HEK293 (cell line): ENCODE results near the gene TSPAN10.

Source experiments
- CTCF ChIA-PET: fragments of 350-600 bp; formaldehyde crosslinking; extraction: SDS; loops from one replicate; lab custom pipeline; 2021; ENCODE audit warnings: antibody characterized with exemption; lab: Yijun Ruan, JAX
- POLR2A ChIA-PET: fragments of 300-600 bp; formaldehyde crosslinking; extraction: SDS; loops from one replicate; lab custom pipeline; 2020; ENCODE audit warnings: antibody characterized with exemption, inconsistent platforms; lab: Yijun Ruan, JAX
- H3K27ac ChIP-seq: fragments of 200-500 bp; sonication (Bioruptor generic); 2 replicates; pipeline ENCODE4 v1.5.1; 2014; ENCODE audit warnings: low read depth, low read length, control low read depth, inconsistent platforms; ENCODE audit errors: extremely low read depth
- H3K36me3 ChIP-seq, 2 experiments: fragments of 200-500 bp in 1 of 2; sonication (Bioruptor generic) in 1 of 2; 1 replicate in 1 of 2; 2 replicates in 1 of 2; pipeline ENCODE4 v1.5.1; 2014 to 2017; ENCODE audit warnings: inconsistent platforms in 2 of 2, low read length in 2 of 2; ENCODE audit not compliant: control insufficient read depth in 2 of 2, insufficient read depth in 1 of 2
- H3K4me1 ChIP-seq: fragments of 200-500 bp; sonication (Bioruptor generic); 2 replicates; pipeline ENCODE4 v1.5.1; 2014; ENCODE audit warnings: mild to moderate bottlenecking, low read length, inconsistent platforms; ENCODE audit not compliant: control insufficient read depth, insufficient read depth
- H3K4me3 ChIP-seq: 2 replicates; pipeline ENCODE4 v1.5.1; 2011; ENCODE audit warnings: low read depth, mild to moderate bottlenecking, control low read depth, low read length, moderate library complexity
- H3K9me3 ChIP-seq: fragments of 200-500 bp; sonication (Bioruptor generic); 2 replicates; pipeline ENCODE4 v1.5.1; 2014; ENCODE audit warnings: low read depth, low read length, inconsistent platforms; ENCODE audit not compliant: control insufficient read depth, insufficient read depth
- IKZF3 ChIP-seq: fragments of 450-650 bp; IDR thresholded peaks from 2 replicates; pipeline ENCODE4 v1.5.0; 2018; ENCODE audit warnings: missing biosample characterization, mild to moderate bottlenecking, missing genetic modification characterization, moderate library complexity
- KLF9 ChIP-seq: fragments of 450-650 bp; formaldehyde crosslinking; IDR thresholded peaks from 2 replicates; pipeline ENCODE4 v1.5.1; 2016; ENCODE audit warnings: missing biosample characterization, missing genetic modification characterization, low read depth
- ZBTB1 ChIP-seq: fragments of 450-650 bp; formaldehyde crosslinking; IDR thresholded peaks from 2 replicates; pipeline ENCODE4 v1.5.1; 2016; ENCODE audit warnings: missing biosample characterization, missing genetic modification characterization
- ZIC2 ChIP-seq: fragments of 450-650 bp; formaldehyde crosslinking; IDR thresholded peaks from 2 replicates; pipeline ENCODE4 v1.5.1; 2016; ENCODE audit warnings: missing biosample characterization, missing genetic modification characterization
- ZNF140 ChIP-seq: fragments of 450-650 bp; formaldehyde crosslinking; IDR thresholded peaks from 2 replicates; pipeline ENCODE4 v1.5.1; 2016; ENCODE audit warnings: missing biosample characterization, missing genetic modification characterization
- ZNF214 ChIP-seq: fragments of 450-650 bp; formaldehyde crosslinking; IDR thresholded peaks from 2 replicates; pipeline ENCODE4 v1.5.1; 2017; ENCODE audit warnings: missing biosample characterization, mild to moderate bottlenecking, missing genetic modification characterization, borderline replicate concordance
- ZNF24 ChIP-seq: fragments of 450-650 bp; formaldehyde crosslinking; IDR thresholded peaks from 2 replicates; pipeline ENCODE4 v1.5.1; 2016; ENCODE audit warnings: missing biosample characterization, missing genetic modification characterization
- ZNF341 ChIP-seq: fragments of 450-650 bp; formaldehyde crosslinking; IDR thresholded peaks from 2 replicates; pipeline ENCODE4; 2016; ENCODE audit warnings: low read depth, missing biosample characterization, missing genetic modification characterization
- ZNF366 ChIP-seq: fragments of 450-650 bp; formaldehyde crosslinking; conservative IDR thresholded peaks from 2 replicates; pipeline ENCODE4 v1.5.1; 2016; ENCODE audit warnings: missing biosample characterization, missing genetic modification characterization
- ZNF623 ChIP-seq: fragments of 450-650 bp; formaldehyde crosslinking; IDR thresholded peaks from 2 replicates; pipeline ENCODE4 v1.5.1; 2016; ENCODE audit warnings: missing biosample characterization, missing genetic modification characterization
- ZNF654 ChIP-seq: fragments of 450-650 bp; formaldehyde crosslinking; IDR thresholded peaks from 2 replicates; pipeline ENCODE4 v1.5.1; 2016; ENCODE audit warnings: low read depth, missing biosample characterization, missing genetic modification characterization
- ZNF830 ChIP-seq: fragments of 450-650 bp; IDR thresholded peaks from 2 replicates; pipeline ENCODE4 v1.5.0; 2018; ENCODE audit warnings: missing biosample characterization, missing genetic modification characterization, low read depth, mild to moderate bottlenecking, moderate library complexity
- TF ChIP-seq, protein P1 (sequence below): fragments of 450-650 bp; formaldehyde crosslinking; IDR thresholded peaks from 2 replicates; pipeline ENCODE4 v1.5.1; 2016; ENCODE audit warnings: missing biosample characterization, missing genetic modification characterization
- TF ChIP-seq, protein P2 (sequence below): fragments of 450-650 bp; formaldehyde crosslinking; IDR thresholded peaks from 2 replicates; pipeline ENCODE4 v1.5.1; 2016; ENCODE audit warnings: missing biosample characterization, missing genetic modification characterization
- TF ChIP-seq, protein P3 (sequence below): fragments of 450-650 bp; formaldehyde crosslinking; IDR thresholded peaks from 2 replicates; pipeline ENCODE4 v1.5.1; 2016; ENCODE audit warnings: missing biosample characterization, missing genetic modification characterization
- TF ChIP-seq, protein P4 (sequence below): fragments of 450-650 bp; formaldehyde crosslinking; IDR thresholded peaks from 2 replicates; pipeline ENCODE4 v1.5.1; 2016; ENCODE audit warnings: missing biosample characterization, missing genetic modification characterization
- TF ChIP-seq, protein P5 (sequence below): fragments of 450-650 bp; formaldehyde crosslinking; IDR thresholded peaks from 2 replicates; pipeline ENCODE4 v1.5.1; 2016; ENCODE audit warnings: missing biosample characterization, missing genetic modification characterization
- TF ChIP-seq, protein P6 (sequence below): fragments of 450-650 bp; formaldehyde crosslinking; IDR thresholded peaks from 2 replicates; pipeline ENCODE4 v1.5.1; 2016; ENCODE audit warnings: missing biosample characterization, missing genetic modification characterization

The TSPAN10 gene

DNA sequence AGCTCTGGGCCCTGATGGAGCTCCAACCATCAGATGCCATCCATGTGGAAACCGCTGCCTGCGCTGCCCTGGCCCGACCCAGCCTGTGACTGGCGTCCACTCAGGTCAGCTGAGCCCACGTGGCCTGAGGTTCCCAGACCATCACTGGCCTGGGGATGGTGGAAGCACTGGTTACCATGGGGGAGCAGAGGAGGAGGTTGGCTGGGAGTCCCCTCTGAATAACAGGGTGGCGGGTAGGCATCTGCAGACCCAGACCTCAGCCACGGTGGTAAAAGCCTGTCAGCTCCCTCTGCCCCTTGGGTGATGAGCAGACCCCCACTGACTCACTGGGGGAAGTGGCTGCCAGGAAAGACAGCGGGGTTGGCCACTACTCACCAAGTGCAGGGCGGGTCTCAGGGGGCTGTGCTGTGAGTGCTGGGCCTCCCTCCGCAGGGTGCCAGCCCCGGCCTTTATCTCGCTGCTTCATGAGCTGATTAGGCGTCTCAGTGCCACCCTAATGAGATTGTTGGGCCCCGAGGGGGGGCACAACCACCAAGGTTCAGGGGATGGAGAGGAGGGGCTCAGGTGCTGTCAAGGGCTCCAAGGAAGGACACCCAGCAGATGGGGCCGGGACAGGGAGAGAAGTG lies 19.2 kb downstream of the TSPAN10 start, which contains the start of gene PDE6G:
Gene PDE6G, minus strand, starts transcription at position 425 of the 626 bp plus-strand sequence. CDS start 3,237 bp downstream, outside the sequence.
- CTCF ChIA-PET, result interaction anchor here (0.5 to 0.7 kb wide), 2 partner anchors 15 to 55 kb away, joined by 4 read pairs; no protein-coding TSS in a partner anchor
- Histone ChIP-seq H3K27ac (no peak within 1 kb of the TSS), H3K4me1 (no peaks in the 10 kb centered on the region), H3K36me3 (no peaks in the 10 kb centered on the region; a peak in 1 of 3 replicates), H3K9me3 (no peaks in the 10 kb centered on the region), H3K4me3 (no peak within 1 kb of the TSS)
- POLR2A ChIA-PET, result interaction anchor here (0.6 to 1.4 kb wide), 6 partner anchors 9 to 114 kb away, joined by 3 to 6 read pairs (median 3); partner anchors contain the start of genes CCDC137 and OXLD1
- TF ChIP-seq ZNF214 (no peak), IKZF3 (no peak), ZNF830 (tag by site-specific recombination) (no peak), ZNF341 (tag by site-specific recombination) (peak; percentile 75), ZIC2 (peak; percentile 58)
- TF ChIP-seq, protein P1, sequence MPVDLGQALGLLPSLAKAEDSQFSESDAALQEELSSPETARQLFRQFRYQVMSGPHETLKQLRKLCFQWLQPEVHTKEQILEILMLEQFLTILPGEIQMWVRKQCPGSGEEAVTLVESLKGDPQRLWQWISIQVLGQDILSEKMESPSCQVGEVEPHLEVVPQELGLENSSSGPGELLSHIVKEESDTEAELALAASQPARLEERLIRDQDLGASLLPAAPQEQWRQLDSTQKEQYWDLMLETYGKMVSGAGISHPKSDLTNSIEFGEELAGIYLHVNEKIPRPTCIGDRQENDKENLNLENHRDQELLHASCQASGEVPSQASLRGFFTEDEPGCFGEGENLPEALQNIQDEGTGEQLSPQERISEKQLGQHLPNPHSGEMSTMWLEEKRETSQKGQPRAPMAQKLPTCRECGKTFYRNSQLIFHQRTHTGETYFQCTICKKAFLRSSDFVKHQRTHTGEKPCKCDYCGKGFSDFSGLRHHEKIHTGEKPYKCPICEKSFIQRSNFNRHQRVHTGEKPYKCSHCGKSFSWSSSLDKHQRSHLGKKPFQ (tag by site-specific recombination), result no peak

DNA sequence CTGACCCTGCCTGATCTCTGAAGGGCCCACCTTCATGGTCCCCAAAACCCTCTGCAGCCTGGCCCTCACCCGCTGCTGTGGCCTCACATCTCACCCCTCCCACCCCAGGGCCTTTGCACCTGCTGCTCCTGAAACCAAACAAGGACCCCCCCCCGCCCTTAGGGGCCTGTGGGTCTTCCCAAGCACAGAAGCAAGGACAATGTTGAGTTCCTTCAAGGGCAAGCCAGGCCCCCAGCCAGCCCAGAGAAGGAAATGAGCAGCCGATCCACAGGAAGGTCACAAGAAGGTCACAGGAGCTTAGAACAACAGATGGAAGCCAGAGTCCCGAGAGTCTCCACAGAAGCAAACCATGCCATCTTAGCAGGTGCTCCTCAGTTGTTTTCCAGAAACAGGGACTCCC lies 19.8 kb downstream of the TSPAN10 start:
- CTCF ChIA-PET, result no interaction called here
- POLR2A ChIA-PET, result interaction anchor here (0.6 kb wide), 2 partner anchors 19 to 69 kb away, joined by 3 read pairs; no protein-coding TSS in a partner anchor

More for the DNA sequence above, 19.8 kb downstream of the TSPAN10 start:
- no peaks in the 10 kb centered on the region; a peak in 1 of 3 replicates for H3K36me3 ChIP-seq
- no peaks in the 10 kb centered on the region for H3K9me3 ChIP-seq
- H3K4me1 ChIP-seq, result no peaks in the 10 kb centered on the region
- TF ChIP-seq ZNF24 (tag by site-specific recombination) (no peak), ZNF654 (tag by site-specific recombination) (no peak), ZBTB1 (no peak), ZNF623 (tag by site-specific recombination) (peak; percentile 97), ZNF140 (tag by site-specific recombination) (no peak), ZNF366 (tag by site-specific recombination) (no peak), KLF9 (tag by site-specific recombination) (no peak)
- TF ChIP-seq, protein P2, sequence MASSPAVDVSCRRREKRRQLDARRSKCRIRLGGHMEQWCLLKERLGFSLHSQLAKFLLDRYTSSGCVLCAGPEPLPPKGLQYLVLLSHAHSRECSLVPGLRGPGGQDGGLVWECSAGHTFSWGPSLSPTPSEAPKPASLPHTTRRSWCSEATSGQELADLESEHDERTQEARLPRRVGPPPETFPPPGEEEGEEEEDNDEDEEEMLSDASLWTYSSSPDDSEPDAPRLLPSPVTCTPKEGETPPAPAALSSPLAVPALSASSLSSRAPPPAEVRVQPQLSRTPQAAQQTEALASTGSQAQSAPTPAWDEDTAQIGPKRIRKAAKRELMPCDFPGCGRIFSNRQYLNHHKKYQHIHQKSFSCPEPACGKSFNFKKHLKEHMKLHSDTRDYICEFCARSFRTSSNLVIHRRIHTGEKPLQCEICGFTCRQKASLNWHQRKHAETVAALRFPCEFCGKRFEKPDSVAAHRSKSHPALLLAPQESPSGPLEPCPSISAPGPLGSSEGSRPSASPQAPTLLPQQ (tag by site-specific recombination), result no peak
- TF ChIP-seq, protein P3, sequence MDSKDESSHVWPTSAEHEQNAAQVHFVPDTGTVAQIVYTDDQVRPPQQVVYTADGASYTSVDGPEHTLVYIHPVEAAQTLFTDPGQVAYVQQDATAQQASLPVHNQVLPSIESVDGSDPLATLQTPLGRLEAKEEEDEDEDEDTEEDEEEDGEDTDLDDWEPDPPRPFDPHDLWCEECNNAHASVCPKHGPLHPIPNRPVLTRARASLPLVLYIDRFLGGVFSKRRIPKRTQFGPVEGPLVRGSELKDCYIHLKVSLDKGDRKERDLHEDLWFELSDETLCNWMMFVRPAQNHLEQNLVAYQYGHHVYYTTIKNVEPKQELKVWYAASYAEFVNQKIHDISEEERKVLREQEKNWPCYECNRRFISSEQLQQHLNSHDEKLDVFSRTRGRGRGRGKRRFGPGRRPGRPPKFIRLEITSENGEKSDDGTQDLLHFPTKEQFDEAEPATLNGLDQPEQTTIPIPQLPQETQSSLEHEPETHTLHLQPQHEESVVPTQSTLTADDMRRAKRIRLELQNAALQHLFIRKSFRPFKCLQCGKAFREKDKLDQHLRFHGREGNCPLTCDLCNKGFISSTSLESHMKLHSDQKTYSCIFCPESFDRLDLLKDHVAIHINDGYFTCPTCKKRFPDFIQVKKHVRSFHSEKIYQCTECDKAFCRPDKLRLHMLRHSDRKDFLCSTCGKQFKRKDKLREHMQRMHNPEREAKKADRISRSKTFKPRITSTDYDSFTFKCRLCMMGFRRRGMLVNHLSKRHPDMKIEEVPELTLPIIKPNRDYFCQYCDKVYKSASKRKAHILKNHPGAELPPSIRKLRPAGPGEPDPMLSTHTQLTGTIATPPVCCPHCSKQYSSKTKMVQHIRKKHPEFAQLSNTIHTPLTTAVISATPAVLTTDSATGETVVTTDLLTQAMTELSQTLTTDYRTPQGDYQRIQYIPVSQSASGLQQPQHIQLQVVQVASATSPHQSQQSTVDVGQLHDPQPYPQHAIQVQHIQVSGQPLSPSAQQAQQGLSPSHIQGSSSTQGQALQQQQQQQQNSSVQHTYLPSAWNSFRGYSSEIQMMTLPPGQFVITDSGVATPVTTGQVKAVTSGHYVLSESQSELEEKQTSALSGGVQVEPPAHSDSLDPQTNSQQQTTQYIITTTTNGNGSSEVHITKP (tag by site-specific recombination), result 0 out of 2 replicates have a peak, but pooled peaks have one; percentile 26
- TF ChIP-seq, protein P4, sequence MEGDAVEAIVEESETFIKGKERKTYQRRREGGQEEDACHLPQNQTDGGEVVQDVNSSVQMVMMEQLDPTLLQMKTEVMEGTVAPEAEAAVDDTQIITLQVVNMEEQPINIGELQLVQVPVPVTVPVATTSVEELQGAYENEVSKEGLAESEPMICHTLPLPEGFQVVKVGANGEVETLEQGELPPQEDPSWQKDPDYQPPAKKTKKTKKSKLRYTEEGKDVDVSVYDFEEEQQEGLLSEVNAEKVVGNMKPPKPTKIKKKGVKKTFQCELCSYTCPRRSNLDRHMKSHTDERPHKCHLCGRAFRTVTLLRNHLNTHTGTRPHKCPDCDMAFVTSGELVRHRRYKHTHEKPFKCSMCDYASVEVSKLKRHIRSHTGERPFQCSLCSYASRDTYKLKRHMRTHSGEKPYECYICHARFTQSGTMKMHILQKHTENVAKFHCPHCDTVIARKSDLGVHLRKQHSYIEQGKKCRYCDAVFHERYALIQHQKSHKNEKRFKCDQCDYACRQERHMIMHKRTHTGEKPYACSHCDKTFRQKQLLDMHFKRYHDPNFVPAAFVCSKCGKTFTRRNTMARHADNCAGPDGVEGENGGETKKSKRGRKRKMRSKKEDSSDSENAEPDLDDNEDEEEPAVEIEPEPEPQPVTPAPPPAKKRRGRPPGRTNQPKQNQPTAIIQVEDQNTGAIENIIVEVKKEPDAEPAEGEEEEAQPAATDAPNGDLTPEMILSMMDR (tag by site-specific recombination), result no peak
- TF ChIP-seq, protein P5, sequence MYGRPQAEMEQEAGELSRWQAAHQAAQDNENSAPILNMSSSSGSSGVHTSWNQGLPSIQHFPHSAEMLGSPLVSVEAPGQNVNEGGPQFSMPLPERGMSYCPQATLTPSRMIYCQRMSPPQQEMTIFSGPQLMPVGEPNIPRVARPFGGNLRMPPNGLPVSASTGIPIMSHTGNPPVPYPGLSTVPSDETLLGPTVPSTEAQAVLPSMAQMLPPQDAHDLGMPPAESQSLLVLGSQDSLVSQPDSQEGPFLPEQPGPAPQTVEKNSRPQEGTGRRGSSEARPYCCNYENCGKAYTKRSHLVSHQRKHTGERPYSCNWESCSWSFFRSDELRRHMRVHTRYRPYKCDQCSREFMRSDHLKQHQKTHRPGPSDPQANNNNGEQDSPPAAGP (tag by site-specific recombination), result no peak
- TF ChIP-seq, protein P6, sequence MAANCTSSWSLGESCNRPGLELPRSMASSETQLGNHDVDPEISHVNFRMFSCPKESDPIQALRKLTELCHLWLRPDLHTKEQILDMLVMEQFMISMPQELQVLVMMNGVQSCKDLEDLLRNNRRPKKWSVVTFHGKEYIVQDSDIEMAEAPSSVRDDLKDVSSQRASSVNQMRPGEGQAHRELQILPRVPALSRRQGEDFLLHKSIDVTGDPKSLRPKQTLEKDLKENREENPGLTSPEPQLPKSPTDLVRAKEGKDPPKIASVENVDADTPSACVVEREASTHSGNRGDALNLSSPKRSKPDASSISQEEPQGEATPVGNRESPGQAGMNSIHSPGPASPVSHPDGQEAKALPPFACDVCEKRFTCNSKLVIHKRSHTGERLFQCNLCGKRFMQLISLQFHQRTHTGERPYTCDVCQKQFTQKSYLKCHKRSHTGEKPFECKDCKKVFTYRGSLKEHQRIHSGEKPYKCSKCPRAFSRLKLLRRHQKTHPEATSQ (tag by site-specific recombination), result no peak
- TF ChIP-seq, protein P1 (tag by site-specific recombination), result no peak
- TF ChIP-seq, all 188 proteins: peak for 2
- no peak overlapping the region for H3K4me3 ChIP-seq
- no peak overlapping the region for H3K27ac ChIP-seq
